HepG2 (cell line): ENCODE results near the gene ADAR. TPM values are rescaled to one million over a fixed set of nuclear protein-coding genes. Genes with fewer than 3 reads are reported as not detected.

Source experiments
- ATF7-NPFF ChIP-seq: sonication (generic); formaldehyde crosslinking; IDR thresholded peaks from 2 replicates; pipeline ENCODE4 v1.8.1; 2023; ENCODE audit warnings: mild to moderate bottlenecking, low read depth, missing genetic modification reagents, moderate library complexity
- CC2D1A ChIP-seq: sonication (generic); formaldehyde crosslinking; IDR thresholded peaks from 2 replicates; pipeline ENCODE4 v1.8.1; 2023; ENCODE audit warnings: mild to moderate bottlenecking, missing genetic modification reagents
- GZF1 ChIP-seq: sonication (generic); formaldehyde crosslinking; IDR thresholded peaks from 2 replicates; pipeline ENCODE4 v1.5.1; 2020; ENCODE audit warnings: mild to moderate bottlenecking, missing genetic modification reagents
- HOXD1 ChIP-seq: sonication (generic); formaldehyde crosslinking; IDR thresholded peaks from 2 replicates; pipeline ENCODE4 v1.5.0; 2020; ENCODE audit warnings: missing genetic modification reagents
- JUN ChIP-seq: sonication (generic); formaldehyde crosslinking; IDR thresholded peaks from 2 replicates; pipeline ENCODE4 v1.4.0; 2020; ENCODE audit warnings: mild to moderate bottlenecking, missing genetic modification reagents
- NFKB2 ChIP-seq: sonication (generic); formaldehyde crosslinking; IDR thresholded peaks from 2 replicates; pipeline ENCODE4 v1.4.0; 2020; ENCODE audit warnings: missing genetic modification reagents, borderline replicate concordance
- NFKBIZ ChIP-seq: IDR thresholded peaks from 2 replicates; pipeline ENCODE4 v1.6.1; 2018; ENCODE audit warnings: missing genetic modification reagents, missing compliant biosample characterization
- RFX3 ChIP-seq: IDR thresholded peaks from 2 replicates; pipeline ENCODE4 v1.6.1; 2016; ENCODE audit warnings: missing biosample characterization, missing genetic modification reagents
- SETDB1 ChIP-seq: sonication (generic); formaldehyde crosslinking; IDR thresholded peaks from 2 replicates; pipeline ENCODE4 v1.5.1; 2020; ENCODE audit warnings: missing genetic modification reagents, mild to moderate bottlenecking, borderline replicate concordance
- STAT5B ChIP-seq: sonication (generic); formaldehyde crosslinking; IDR thresholded peaks from 2 replicates; pipeline ENCODE4 v1.4.0; 2020; ENCODE audit warnings: missing genetic modification reagents
- XBP1 ChIP-seq: sonication (generic); formaldehyde crosslinking; IDR thresholded peaks from 2 replicates; pipeline ENCODE4 v1.5.0; 2020; ENCODE audit warnings: missing genetic modification reagents
- ZFP36 ChIP-seq: fragments of 150-350 bp; IDR thresholded peaks from 2 replicates; pipeline ENCODE4 v1.6.1; 2018; ENCODE audit warnings: borderline replicate concordance, low read length, low read depth; ENCODE audit not compliant: partially characterized antibody
- ZFP90 ChIP-seq: sonication (generic); formaldehyde crosslinking; IDR thresholded peaks from 2 replicates; pipeline ENCODE4 v1.8.0; 2022; ENCODE audit warnings: missing genetic modification reagents, mild to moderate bottlenecking, inconsistent platforms, borderline replicate concordance
- ZNF251 ChIP-seq: sonication (generic); formaldehyde crosslinking; IDR thresholded peaks from 2 replicates; pipeline ENCODE4 v1.9.0; 2021; ENCODE audit warnings: mild to moderate bottlenecking, missing genetic modification reagents
- ZNF260 ChIP-seq: sonication (generic); formaldehyde crosslinking; IDR thresholded peaks from 2 replicates; pipeline ENCODE4 v1.4.0; 2020; ENCODE audit warnings: missing genetic modification reagents, low read depth, mild to moderate bottlenecking, borderline replicate concordance
- ZNF350 ChIP-seq: sonication (generic); formaldehyde crosslinking; IDR thresholded peaks from 2 replicates; pipeline ENCODE4 v1.4.0; 2020; ENCODE audit warnings: mild to moderate bottlenecking, low read depth, missing genetic modification reagents, borderline replicate concordance
- ZNF564 ChIP-seq: sonication (generic); formaldehyde crosslinking; IDR thresholded peaks from 2 replicates; pipeline ENCODE4 v1.8.1; 2023; ENCODE audit warnings: mild to moderate bottlenecking, missing genetic modification reagents
- ZNF652 ChIP-seq: IDR thresholded peaks from 2 replicates; pipeline ENCODE4 v1.6.1; 2016; ENCODE audit warnings: low read depth, borderline replicate concordance
- ZNF782 ChIP-seq: sonication (generic); formaldehyde crosslinking; IDR thresholded peaks from 2 replicates; pipeline ENCODE4 v1.4.0; 2020; ENCODE audit warnings: missing genetic modification reagents, mild to moderate bottlenecking, borderline replicate concordance
- ZNF83 ChIP-seq: sonication (generic); formaldehyde crosslinking; IDR thresholded peaks from 2 replicates; pipeline ENCODE4 v1.4.0; 2020; ENCODE audit warnings: missing genetic modification reagents, mild to moderate bottlenecking, borderline replicate concordance
- ZSCAN31 ChIP-seq: sonication (generic); formaldehyde crosslinking; IDR thresholded peaks from 2 replicates; pipeline ENCODE4 v1.5.0; 2020; ENCODE audit warnings: low read depth, mild to moderate bottlenecking, missing genetic modification reagents
- polyA plus RNA-seq, 8 experiments: library from polyadenylated mRNA; depleted of rRNA in 3 of 8; stranded (reverse) in 7 of 8; unstranded in 1 of 8; fragments of >200 nt; fragmentation: Illumina TruSeq in 4 of 8; extraction: Trizol in 4 of 8; gene quantifications; 2 replicates each; pipeline versions ENCODE4 v1.2.1 to v1.2.3, GENCODE V29; 2011 to 2016; ENCODE audit warnings: low read depth in 4 of 8, missing spikeins in 1 of 8, mixed read lengths in 1 of 8; ENCODE audit not compliant: insufficient read depth in 1 of 8
- total RNA-seq, 5 experiments: library from RNA; depleted of rRNA; stranded (reverse); fragments of >200 nt; fragmentation: Illumina TruSeq; extraction: Trizol; gene quantifications; 2 replicates each; pipeline ENCODE4 v1.2.3, GENCODE V29; 2016; ENCODE audit warnings: low read depth in 1 of 5
- TF ChIP-seq, protein P1 (sequence below): sonication (generic); formaldehyde crosslinking; IDR thresholded peaks from 2 replicates; pipeline ENCODE4 v1.5.1; 2020; ENCODE audit warnings: mild to moderate bottlenecking, missing genetic modification reagents
- TF ChIP-seq, protein P2 (sequence below): IDR thresholded peaks from 2 replicates; pipeline ENCODE4 v1.6.1; 2016; ENCODE audit warnings: missing genetic modification reagents, missing compliant biosample characterization
- TF ChIP-seq, protein P3 (sequence below): sonication (generic); formaldehyde crosslinking; IDR thresholded peaks from 2 replicates; pipeline ENCODE4 v1.8.0; 2022; ENCODE audit warnings: missing genetic modification reagents, low read depth, mild to moderate bottlenecking, borderline replicate concordance

The ADAR gene
- total and polyA plus RNA-seq, 2 of the 13 experiments (the other 11 are each of a cell fraction or from before 2014, with no cell fraction given), result 70.8 to 86.2 TPM

DNA sequence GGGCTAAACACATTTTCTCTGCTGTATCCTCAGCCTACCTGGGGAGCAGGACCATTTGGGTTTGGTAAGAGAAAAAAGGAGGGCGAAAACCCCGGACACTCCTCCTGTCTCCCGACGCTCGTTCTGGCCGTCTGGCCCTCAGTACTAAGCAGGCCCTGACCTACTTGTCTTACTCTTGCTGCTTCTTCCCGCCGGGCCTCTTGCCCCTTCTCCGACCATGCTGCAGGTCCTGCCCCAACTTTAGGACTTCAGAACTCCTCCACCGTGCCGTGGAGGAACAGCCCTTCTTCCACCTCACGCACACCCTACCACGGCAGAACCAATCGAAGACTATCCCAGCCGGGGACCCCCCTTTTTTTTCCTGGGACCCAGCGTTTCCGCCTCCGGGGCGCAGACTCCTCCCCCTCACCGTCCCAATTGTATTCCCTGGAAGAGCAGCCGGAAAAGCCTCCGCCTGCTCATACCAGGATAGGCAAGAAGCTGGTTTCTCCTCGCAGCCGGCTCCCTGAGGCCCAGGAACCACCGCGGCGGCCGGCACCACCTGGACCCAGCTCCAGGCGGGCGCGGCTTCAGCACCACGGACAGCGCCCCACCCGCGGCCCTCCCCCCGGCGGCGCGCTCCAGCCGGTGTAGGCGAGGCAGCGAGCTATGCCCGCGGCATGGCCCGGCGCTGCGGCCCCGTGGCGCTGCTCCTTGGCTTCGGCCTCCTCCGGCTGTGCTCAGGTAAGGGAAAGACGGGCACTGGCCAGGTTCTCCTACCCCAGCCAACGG, 40.4 kb downstream of the ADAR start, which contains the start of gene CHRNB2 (continued):
- TF ChIP-seq, protein P1, sequence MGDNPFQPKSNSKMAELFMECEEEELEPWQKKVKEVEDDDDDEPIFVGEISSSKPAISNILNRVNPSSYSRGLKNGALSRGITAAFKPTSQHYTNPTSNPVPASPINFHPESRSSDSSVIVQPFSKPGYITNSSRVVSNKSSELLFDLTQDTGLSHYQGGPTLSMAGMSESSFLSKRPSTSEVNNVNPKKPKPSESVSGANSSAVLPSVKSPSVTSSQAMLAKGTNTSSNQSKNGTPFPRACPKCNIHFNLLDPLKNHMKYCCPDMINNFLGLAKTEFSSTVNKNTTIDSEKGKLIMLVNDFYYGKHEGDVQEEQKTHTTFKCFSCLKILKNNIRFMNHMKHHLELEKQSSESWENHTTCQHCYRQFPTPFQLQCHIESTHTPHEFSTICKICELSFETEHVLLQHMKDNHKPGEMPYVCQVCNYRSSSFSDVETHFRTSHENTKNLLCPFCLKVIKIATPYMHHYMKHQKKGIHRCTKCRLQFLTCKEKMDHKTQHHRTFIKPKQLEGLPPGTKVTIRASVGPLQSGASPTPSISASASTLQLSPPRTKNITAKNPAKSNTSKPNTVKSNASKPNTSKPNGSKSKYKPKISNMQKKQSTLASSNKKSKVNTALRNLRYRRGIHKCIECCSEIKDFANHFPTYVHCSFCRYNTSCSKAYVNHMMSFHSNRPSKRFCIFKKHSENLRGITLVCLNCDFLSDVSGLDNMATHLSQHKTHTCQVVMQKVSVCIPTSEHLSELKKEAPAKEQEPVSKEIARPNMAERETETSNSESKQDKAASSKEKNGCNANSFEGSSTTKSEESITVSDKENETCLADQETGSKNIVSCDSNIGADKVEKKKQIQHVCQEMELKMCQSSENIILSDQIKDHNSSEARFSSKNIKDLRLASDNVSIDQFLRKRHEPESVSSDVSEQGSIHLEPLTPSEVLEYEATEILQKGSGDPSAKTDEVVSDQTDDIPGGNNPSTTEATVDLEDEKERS (CRISPR knock-in tag), result no peak
- no peak for TF ChIP-seq JUN (CRISPR knock-in tag)
- TF ChIP-seq ZNF782 (CRISPR knock-in tag), result peak; percentile 66
- peak; percentile 98 for TF ChIP-seq ZNF83 (CRISPR knock-in tag)
- TF ChIP-seq RFX3 (CRISPR knock-in tag), result no peak
- peak; percentile 86; the same call in 1 of the 2 replicates for TF ChIP-seq HOXD1 (CRISPR knock-in tag)
- no peak for TF ChIP-seq ZNF652
- TF ChIP-seq, protein P2, sequence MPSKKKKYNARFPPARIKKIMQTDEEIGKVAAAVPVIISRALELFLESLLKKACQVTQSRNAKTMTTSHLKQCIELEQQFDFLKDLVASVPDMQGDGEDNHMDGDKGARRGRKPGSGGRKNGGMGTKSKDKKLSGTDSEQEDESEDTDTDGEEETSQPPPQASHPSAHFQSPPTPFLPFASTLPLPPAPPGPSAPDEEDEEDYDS (CRISPR knock-in tag), result peak; percentile 43; the same call in 1 of the 2 replicates
- no peak for TF ChIP-seq ZNF350
- peak; percentile 96 for TF ChIP-seq ZSCAN31 (CRISPR knock-in tag)
- no peak for TF ChIP-seq CC2D1A (CRISPR knock-in tag)
- TF ChIP-seq, protein P3, sequence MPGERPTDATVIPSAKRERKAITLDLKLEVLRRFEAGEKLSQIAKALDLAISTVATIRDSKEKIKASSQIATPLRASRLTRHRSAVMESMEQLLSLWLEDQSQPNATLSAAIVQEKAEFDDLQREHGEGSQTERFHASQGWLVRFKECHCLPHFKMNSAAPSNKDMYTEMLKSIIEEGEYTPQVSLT (CRISPR knock-in tag), result no peak; the same call in 1 of the 2 replicates
- peak; percentile 97 for TF ChIP-seq ZNF564 (CRISPR knock-in tag)
- no peak for TF ChIP-seq SETDB1
- TF ChIP-seq STAT5B (CRISPR knock-in tag), result peak; percentile 91; the same call in 1 of the 2 replicates
- TF ChIP-seq ZFP36, result no peak
- no peak for TF ChIP-seq ZNF260 (CRISPR knock-in tag)
- TF ChIP-seq ATF7-NPFF (CRISPR knock-in tag), result peak; percentile 96
- 0 out of 2 replicates have a peak, but pooled peaks have one; percentile 31 for TF ChIP-seq GZF1 (CRISPR knock-in tag)
- TF ChIP-seq ZFP90 (CRISPR knock-in tag), result peak; percentile 54; the same call in 1 of the 2 replicates
- no peak; the same call in 1 of the 2 replicates for TF ChIP-seq XBP1 (CRISPR knock-in tag)
- peak; percentile 90 for TF ChIP-seq NFKBIZ (CRISPR knock-in tag)
- peak; percentile 98 for TF ChIP-seq NFKB2 (CRISPR knock-in tag)
- no peak for TF ChIP-seq ZNF251 (CRISPR knock-in tag)
